ENCODE data around the gene GPER1.

GPER1 gene

DNA sequence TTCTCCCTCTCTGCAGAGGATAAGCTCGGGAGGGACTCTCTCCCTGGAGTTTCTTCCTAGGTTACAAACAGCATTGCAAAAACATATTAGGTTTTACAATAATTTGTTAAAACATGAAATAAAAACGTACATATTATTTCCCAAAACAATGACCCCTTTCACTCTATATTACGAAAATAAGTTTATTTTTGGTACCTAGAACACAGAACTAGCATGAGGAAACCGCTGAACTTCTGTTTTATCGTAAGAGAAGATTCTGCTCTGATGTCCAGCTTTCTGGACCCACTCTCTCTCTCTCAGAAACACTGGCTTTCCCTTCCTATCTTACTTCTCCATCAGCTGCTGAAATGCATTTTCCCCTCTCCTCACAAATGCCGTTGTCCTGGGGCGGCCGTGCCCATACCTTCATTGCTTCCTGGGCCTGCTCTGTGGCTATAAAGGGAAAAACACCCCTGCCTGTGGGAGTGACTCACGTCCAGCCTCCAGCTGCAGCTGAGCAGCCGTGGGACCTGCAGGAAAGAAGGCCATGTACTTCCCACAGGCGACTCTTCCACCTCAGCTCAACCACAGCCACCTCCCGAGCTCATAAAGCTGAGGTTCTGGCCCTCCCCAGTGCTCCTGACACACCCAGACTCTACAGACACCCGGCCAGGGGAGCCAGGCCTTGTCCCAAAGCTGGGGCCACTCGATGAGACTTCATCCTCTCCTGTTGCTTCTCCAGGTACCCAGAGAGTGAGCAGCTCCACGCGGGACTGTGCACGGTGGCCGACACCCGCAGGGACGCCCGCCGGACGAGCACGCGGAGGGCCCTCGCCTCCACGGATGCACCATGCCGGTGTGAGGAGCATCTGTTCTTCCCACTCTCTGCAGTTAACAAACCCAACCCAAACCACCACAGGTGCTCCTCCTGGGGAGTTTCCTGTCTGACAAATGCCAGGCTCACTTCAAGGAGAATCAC, 3.1 kb downstream of the GPER1 start:
- DNase-seq (ENCODE audit: low spot score): no peak

GRCh38 chr7:1091644-1092027, 3.7 kb downstream of the GPER1 start:
- DNase-seq (ENCODE audit: low spot score): no peak

- DNase-seq (ENCODE audit: low spot score): no peak
Measured at GRCh38 chr7:1092161-1092632, 4.3 kb downstream of the GPER1 start.

DNA sequence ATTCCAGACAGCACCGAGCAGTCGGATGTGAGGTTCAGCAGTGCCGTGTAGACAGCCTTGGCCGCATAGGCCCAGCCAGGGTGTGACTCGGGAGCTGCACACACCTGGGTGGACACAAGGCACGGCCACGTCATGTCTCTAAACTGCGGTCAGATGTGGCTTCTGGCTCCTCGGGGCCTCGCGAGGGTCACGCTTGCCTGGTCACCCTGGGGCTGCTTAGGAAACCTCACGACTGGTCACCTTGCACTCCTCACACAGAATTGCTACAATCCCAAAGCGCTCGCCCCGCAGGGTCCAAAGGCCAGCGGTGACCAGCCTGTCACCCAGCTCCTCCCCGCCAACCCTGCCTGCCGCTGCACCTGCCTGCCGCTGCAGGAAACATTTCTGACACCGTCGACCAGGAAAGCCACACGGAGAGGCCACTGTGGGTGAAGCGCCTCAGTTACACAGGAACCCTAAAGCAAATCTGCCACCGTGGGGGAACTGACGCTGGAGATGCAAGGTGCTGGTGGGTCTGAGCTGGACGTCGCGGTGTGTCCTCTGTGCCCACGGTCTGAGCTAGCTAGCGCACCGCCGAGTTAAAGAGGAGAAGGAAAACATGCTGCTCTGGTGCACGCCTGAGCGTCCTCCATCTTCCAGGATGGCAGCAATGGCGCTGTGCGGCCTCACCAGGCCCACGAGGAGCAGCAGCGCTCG, 5.0 kb downstream of the GPER1 start:
- no peak for DNase-seq (ENCODE audit: low spot score)

DNA sequence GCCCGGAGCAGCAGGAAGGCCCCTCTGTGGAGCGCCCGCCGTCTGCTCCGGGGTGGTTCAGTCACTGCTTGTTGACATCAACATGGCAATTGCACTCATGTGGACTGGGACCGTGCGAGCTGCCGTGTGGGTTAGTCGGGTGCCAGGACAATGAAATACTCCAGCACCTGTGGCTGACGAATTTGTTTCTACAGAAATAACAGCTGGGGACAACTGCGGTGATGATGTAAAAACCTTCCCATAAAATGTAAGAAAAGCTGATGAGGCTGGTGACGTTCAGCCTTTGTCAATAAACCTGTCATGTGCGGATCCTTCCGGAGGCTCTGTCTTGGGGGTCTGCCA, 5.6 kb downstream of the GPER1 start:
- no peak for DNase-seq (ENCODE audit: low spot score)

DNA sequence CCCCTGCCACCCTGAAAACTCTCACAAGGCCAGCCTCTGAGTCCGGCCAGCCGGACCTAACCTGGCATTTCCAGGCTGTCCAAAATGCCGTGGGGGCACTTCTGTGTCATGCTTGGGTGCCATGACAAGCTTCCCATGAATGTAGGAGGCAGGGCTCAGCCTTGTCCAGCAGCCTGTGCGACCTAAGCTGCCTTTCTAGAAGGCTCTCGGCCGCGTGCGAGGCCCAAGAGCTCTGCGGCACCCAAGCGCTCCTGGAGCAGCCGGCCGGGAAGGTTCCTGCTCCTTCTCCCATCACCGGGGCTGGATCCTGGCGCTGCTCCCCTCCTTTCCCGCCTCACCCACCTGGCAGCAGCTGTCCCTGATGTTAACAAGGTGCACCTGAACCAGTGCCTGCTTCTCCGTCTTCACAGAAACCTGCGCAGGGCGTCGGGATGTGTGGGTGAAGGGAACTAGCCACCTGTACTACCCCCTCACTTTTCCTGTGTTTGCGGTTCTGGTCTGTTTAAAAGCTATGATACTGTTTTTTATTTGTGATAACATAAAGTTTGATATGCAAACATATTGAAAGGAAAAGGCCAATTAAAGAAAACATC, 6.1 kb downstream of the GPER1 start:
- DNase-seq (ENCODE audit: low spot score): no peak

- DNase-seq (ENCODE audit: low spot score): no peak
Measured at GRCh38 chr7:1094870-1095269, 7.0 kb downstream of the GPER1 start.

DNA sequence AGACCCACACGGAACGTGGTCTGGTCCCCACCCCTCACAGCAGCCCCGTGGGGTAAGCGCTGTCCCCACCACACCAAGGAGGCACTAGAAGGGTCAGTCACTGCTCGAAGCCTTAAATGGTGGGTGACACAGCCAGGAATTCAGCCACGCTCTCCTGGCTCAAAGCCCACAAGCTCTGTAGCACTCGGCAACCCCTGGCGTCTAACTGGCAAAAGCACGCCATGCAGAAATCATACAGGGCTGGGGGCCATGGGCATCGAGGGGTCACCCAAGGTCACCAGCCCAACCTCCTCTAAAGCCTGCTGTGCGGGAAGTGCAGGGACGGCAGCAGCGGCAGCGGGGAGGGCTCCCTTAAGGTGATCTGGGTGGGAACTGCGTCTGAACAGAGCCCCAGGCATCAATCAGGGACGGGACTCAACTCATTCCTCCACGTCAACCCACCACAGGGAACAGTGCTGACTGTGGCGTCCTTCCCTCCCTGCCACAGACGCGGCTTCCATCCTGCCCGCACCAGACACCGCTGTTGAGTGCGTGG, 7.8 kb downstream of the GPER1 start:
- no peak for DNase-seq (ENCODE audit: low spot score)

DNA sequence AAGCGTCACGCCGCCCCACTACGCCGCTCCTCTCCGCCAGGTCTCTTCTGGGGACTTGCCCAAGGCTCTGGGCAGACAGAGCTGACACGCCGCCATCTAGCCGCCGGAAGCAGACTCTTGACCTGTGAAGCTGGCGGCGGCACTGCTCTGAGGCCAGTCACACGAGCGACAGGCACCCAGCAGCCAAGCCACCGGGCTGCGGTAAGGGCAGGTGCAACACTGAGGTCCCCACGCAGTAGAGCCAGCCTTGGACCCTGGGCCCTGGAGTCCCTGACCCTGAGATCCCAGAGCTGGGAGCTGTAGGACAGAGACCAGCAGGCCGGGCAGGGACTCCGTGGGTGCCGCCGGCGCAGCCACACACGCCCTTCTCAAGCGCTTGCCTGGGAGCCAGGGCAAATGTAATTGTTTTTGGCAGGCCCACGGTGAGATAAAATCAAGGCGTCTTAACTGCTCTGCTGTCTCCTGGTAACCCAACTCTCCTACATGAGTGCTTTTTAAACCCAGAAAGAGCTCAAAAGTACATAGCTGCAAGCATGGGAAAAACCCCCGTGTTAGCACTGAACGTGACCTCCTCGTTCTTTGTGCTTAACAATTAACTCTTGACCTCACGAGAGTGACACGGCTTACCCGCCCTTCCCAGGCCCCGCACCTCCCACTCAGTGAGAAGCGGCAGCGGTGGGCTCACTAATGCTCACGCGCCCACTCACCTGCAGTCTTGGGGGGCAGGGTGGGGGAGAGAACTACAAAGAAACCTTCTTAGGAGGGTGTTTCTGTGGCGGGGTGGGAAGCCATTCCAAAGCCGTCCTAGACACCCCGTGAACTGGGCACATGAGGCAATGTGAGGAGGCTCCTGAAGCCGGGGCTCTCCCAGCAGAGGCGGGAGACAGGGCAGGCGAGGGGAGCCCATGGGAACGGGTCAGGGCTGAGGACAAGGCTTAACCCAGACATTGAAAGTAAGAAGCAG, 8.5 kb downstream of the GPER1 start:
- DNase-seq (ENCODE audit: low spot score): no peak

GRCh38 chr7:1097120-1097504, 9.2 kb downstream of the GPER1 start:
- DNase-seq (ENCODE audit: low spot score): no peak

GRCh38 chr7:1098243-1099153, 10.6 kb downstream of the GPER1 start:
- no peak for DNase-seq (ENCODE audit: low spot score)

- DNase-seq (ENCODE audit: low spot score): no peak
Measured at GRCh38 chr7:1099154-1099542, 11.2 kb downstream of the GPER1 start.

GRCh38 chr7:1099637-1100036, 11.7 kb downstream of the GPER1 start:
- DNase-seq (ENCODE audit: low spot score): no peak

GRCh38 chr7:1100386-1100785, 12.5 kb downstream of the GPER1 start:
- no peak for DNase-seq (ENCODE audit: low spot score)

DNA sequence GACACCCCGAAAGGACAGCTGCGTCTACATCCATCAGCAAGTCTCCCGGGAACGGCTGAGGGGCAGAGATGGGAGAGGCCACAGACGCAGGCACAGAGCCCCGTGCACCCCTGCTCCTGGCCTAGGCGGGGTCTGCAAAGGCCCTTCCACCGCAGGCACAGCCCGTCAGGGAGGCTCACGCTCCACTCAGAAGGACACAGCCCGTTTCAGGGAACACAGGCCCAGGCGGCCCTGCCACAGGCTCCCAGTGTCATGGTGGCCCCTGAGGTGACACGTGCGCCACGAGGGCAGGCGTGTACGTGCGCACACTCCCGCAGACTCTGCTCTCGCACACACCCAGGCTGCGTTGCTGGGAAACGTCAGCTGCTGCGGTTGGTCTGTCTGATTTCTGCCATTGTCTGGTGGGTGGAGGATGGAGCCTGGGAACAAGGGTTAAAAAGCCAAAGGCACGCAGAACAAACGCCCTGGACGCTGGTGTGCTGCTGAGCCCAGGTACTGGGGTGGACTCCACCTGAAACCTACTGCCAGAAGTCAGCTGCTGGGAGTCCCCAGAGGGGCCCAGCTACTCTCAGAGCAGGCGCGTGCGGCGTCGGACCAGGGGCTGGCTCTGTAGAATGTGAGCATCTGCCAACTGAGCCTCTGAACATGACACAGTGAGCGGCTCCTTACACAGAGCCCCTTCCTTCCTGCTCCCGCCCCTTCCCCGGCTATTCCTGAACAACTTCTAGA, 13.1 kb downstream of the GPER1 start:
- no peak for DNase-seq (ENCODE audit: low spot score)

DNA sequence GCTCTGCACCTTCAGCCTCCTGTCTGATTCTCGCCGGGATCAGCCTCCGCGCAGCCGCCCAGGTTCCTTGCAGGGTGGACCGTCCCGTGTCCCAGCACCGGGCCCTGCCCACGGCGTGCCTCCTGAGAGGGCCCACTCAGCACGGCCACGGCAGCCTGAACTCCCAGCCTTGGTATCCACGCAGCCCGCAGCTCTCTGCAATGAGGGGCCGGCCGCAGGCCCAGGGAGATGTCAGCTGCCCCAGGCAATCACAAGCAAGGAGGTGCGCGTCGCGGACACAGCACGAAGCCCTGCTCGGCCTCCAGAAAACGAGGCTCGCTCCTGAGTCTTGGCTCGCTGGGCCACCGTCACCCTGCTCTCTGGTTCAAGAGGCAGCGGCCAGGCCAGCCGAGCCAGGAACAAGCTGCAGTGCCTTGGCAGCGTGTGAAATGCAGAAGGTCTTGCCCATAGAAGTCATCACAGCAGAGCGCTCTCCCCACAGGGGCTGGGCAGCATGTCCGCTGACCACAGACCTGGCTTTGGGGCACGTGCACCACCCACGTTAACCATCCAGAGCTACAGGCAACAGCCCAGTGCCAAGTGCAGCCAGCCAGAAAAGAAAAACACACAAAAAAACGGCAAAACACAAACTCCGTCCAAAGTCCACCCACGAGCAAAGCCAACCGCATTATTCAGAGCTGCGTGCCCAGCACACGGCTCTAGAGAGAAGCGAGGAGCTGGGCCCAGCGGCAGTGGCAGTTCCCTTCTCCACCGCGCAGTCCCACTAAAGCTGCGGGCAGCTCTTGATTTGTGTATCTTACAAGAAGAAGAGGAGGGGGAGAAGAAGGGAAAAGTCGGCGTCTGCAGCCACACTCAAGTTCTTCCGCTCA, 13.9 kb downstream of the GPER1 start:
- no peak for DNase-seq (ENCODE audit: low spot score)

DNA sequence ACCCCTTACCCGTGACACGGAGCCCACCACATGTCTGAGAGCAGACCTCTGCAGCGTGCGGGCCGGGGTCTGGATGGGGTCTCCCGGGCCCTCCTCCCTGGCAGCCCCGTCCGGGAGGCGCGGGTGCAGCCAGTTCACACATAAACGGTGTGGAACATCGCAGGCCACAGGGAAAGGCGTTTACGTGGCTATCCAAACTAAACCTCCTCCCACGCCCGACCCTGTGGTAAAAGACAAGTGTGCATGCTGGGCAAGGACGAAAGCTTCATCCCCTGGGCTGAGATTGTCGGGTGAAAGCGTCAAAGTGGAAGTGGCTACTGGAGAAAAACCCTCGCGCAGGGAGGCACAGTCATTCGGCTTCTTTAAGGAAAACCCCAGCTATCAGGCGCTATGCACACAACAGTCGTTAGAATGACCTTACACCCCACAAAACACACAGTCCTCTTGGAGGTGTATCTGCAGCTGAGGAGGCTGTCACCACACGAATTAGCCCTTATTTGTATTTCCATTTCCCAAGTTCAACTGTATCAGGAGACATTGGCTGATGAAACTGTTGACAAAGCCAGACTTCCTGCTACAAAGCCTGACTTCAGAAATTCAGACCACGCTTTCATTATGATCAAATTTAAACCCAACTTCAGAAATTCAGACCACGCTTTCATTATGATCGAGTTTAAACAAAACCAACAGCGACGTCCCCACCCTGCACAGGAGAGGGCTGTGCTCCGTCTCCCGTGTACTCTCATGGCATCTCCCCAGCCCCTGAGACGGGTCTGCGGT, 15.3 kb downstream of the GPER1 start:
- no peak for DNase-seq (ENCODE audit: low spot score)
